Activated T-cell treated with anti-CD3 and anti-CD28 coated beads, Interleukin-2, amount 50 U/mL, for 1 hour (primary cell): Measurements from ENCODE around the gene GJB6.

Experiments used
- DNase-seq: peaks from one replicate; pipeline ENCODE4 v3.0.0-alpha.2; 2020

GJB6 gene

GRCh38 chr13:20185366-20186056 is 46.6 kb downstream of the GJB6 start:
- no peak for DNase-seq

GRCh38 chr13:20182231-20182846 is 49.8 kb downstream of the GJB6 start:
- peak; percentile 35 for DNase-seq

GRCh38 chr13:20181188-20181587 is 50.9 kb downstream of the GJB6 start:
- no peak for DNase-seq

- no peak for DNase-seq
Measured at GRCh38 chr13:20178156-20178555, 54.0 kb downstream of the GJB6 start.

GRCh38 chr13:20177049-20177831 is 54.9 kb downstream of the GJB6 start:
- no peak for DNase-seq

- DNase-seq: no peak
Measured at GRCh38 chr13:20175907-20176652, 56.0 kb downstream of the GJB6 start.

GRCh38 chr13:20175406-20175794 is 56.7 kb downstream of the GJB6 start:
- no peak for DNase-seq

- peak; percentile 44 for DNase-seq
Measured at GRCh38 chr13:20174656-20175405, 57.3 kb downstream of the GJB6 start.

GRCh38 chr13:20173116-20173746 is 58.9 kb downstream of the GJB6 start:
- no peak for DNase-seq
